Measurements from ENCODE around the gene KRT86. TPM values are rescaled to one million over a fixed set of nuclear protein-coding genes. Genes with fewer than 3 reads are reported as not detected.
A peak's percentile ranks its signal among the peaks of the same experiment; 100 is the strongest.

Gene KRT86
- total and polyA plus RNA-seq, 12 donors: 0.61 to 6.2 (median 1.3) TPM; not detected in 2

- H3K4me1 ChIP-seq (replicated peaks in 1 of 2): no peaks in the 10 kb centered on the region
- DNase-seq: no peak
- 73 to 89% (median 79%) methylated on average over 1 of the region's 1 CpG for WGBS, 4 donors
- no peak overlapping the region for H3K27ac ChIP-seq
- no peak overlapping the region for H3K4me3 ChIP-seq
- no peaks in the 10 kb centered on the region for H3K9me3 ChIP-seq (replicated peaks in 1 of 3)
- TF ChIP-seq POLR2A (IDR thresholded peaks at IDR 0.05): no peak
- TF ChIP-seq, protein P1, sequence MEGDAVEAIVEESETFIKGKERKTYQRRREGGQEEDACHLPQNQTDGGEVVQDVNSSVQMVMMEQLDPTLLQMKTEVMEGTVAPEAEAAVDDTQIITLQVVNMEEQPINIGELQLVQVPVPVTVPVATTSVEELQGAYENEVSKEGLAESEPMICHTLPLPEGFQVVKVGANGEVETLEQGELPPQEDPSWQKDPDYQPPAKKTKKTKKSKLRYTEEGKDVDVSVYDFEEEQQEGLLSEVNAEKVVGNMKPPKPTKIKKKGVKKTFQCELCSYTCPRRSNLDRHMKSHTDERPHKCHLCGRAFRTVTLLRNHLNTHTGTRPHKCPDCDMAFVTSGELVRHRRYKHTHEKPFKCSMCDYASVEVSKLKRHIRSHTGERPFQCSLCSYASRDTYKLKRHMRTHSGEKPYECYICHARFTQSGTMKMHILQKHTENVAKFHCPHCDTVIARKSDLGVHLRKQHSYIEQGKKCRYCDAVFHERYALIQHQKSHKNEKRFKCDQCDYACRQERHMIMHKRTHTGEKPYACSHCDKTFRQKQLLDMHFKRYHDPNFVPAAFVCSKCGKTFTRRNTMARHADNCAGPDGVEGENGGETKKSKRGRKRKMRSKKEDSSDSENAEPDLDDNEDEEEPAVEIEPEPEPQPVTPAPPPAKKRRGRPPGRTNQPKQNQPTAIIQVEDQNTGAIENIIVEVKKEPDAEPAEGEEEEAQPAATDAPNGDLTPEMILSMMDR (IDR thresholded peaks at IDR 0.05): no peak
- intact Hi-C loops (cut with DNase I): no loop called here
- H3K36me3 ChIP-seq (replicated peaks in 1 of 2): no peaks in the 10 kb centered on the region
- H3K27me3 ChIP-seq: no peaks in the 10 kb centered on the region
Observed at GRCh38 chr12:52271158-52271557, 3.3 kb upstream of the KRT86 start.

DNA sequence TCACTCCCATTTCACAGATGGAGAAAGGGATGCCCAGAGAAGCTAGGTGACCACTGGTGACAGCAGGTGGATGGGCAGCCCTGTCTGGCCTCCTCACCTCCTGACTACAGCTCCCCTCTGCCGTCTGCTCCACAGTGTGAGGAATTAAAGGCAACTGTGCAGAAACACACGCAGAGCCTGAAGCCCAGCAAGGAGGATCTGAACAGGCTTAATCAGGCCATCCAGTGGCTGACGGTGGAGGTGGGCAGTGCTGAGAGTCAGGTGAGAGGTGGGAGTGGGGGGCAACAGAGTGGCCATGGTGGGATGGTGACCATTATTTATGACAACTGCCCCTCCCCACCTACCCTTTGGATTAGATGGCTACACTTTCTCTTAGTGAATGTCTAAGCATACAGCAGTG lies 1.2 kb downstream of the KRT86 start:
- H3K4me1 ChIP-seq (replicated peaks in 1 of 2): peaks cover 4 to 7% of the 10 kb centered on the region in 2 donors
- 85 to 93% (median 91%) methylated on average over 3 of the region's 3 CpGs for WGBS, 4 donors
- no peaks in the 10 kb centered on the region for H3K9me3 ChIP-seq (replicated peaks in 1 of 3)
- H3K27me3 ChIP-seq: no peaks in the 10 kb centered on the region
- no peaks in the 10 kb centered on the region for H3K36me3 ChIP-seq (replicated peaks in 1 of 2)
- intact Hi-C loops (cut with DNase I): loop anchor here (5.0 kb wide), 2 partner anchors 43 to 58 kb away; partner anchors contain the start of gene KRT7 (in 1 of the 2)
- H3K4me3 ChIP-seq: no peak overlapping the region
- DNase-seq: peak in 1 of 7 donors; percentile 11
- H3K27ac ChIP-seq: no peak overlapping the region
- no peak for TF ChIP-seq POLR2A (IDR thresholded peaks at IDR 0.05)
- TF ChIP-seq, protein P1 (IDR thresholded peaks at IDR 0.05): no peak

GRCh38 chr12:52277486-52278245 lies 3.2 kb downstream of the KRT86 start:
- 60 to 89% (median 71%) methylated on average over 4 to 9 of the region's 9 CpGs for WGBS, 4 donors
- H3K27ac ChIP-seq: no peak overlapping the region
- H3K4me3 ChIP-seq: no peak overlapping the region
- peak in 3 of 7 donors; percentile 26 to 33 (median 29) for DNase-seq
- H3K36me3 ChIP-seq (replicated peaks in 1 of 2): no peaks in the 10 kb centered on the region
- TF ChIP-seq POLR2A (IDR thresholded peaks at IDR 0.05): no peak
- TF ChIP-seq, protein P1 (IDR thresholded peaks at IDR 0.05): no peak
- no peaks in the 10 kb centered on the region for H3K9me3 ChIP-seq (replicated peaks in 1 of 3)
- H3K4me1 ChIP-seq (replicated peaks in 1 of 2): peaks cover 4 to 7% of the 10 kb centered on the region in 2 donors
- intact Hi-C loops (cut with DNase I): loop anchor here (2.0 to 5.0 kb wide), 3 partner anchors 45 to 117 kb away; partner anchors contain the start of gene KRT7 (in 1 of the 2)
- no peaks in the 10 kb centered on the region for H3K27me3 ChIP-seq

- Histone ChIP-seq H3K4me3 (peak overlapping the region in 1 of 4 donors; percentile 25), H3K9me3 (replicated peaks in 1 of 3) (no peaks in the 10 kb centered on the region), H3K36me3 (replicated peaks in 1 of 2) (no peaks in the 10 kb centered on the region), H3K4me1 (replicated peaks in 1 of 2) (peaks cover 4 to 7% of the 10 kb centered on the region in 2 donors), H3K27me3 (no peaks in the 10 kb centered on the region), H3K27ac (no peak overlapping the region)
- peak; percentile 52 to 84 (median 80) for DNase-seq
- intact Hi-C loops (cut with DNase I): loop anchor here (2.0 to 5.0 kb wide), 3 partner anchors 46 to 118 kb away; partner anchors contain the start of gene KRT7 (in 1 of the 2)
- TF ChIP-seq, protein P1 (IDR thresholded peaks at IDR 0.05): peak; percentile 72 to 99 (median 94)
- no peak for TF ChIP-seq POLR2A (IDR thresholded peaks at IDR 0.05)
- WGBS, 4 donors: 20 to 51% (median 34%) methylated on average over 12 to 32 of the region's 32 CpGs
Observed at GRCh38 chr12:52278575-52279421, 4.4 kb downstream of the KRT86 start.
